ENCODE measurements around the gene P4HTM. TPM values are rescaled to one million over a fixed set of nuclear protein-coding genes. Genes with fewer than 3 reads are reported as not detected.

The P4HTM gene
- total RNA-seq, 2 donors from 2014 or later, result 32.8 to 33.9 TPM

DNA sequence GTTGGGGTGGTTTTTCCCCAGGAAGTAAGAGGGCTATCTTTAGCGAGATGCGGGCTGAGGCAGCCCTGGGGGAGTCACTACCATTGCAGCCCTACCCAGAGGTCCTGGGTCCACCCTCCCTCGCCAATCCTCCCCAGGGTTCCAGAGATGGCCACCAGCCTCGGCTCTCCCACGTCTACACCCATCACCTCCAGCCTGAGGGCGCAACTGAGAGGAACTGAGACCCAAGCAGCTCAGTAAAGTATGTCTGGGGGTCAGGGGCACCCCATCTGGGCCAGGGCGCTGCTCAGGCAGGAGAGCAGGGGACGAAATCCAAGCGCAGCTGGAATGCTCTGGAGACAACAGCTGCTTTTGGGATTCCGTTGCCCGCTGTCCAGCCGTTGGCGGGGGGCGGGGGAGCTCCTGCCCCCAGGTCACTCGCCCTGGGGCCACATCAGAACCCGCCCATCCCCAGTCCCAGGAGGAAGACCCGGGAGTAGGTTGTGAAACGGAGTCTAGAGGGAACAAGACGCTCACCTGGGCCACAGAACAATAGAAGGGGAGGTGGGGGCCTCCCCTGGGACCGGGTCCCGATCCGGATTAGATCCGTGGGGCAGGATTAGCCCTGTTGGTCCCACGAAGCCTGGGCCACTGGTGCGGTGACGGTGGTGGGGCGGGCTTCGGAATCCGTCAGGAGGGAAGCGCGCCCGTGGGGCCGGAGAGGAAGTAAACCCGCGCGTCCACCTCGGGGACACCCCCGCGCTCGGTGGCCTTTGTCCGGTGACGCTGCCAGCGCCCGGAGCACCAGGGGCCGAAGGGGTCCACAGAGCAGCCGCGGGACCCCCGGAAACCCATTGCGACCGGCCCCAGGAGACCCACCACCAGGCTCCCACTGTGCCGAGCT lies 30.5 kb downstream of the P4HTM start:
- intact Hi-C loops (cut with DNase I), result no loop called here
- DNase-seq (peak; percentile 65), ATAC-seq (peak in 1 of 2 donors; percentile 2)

GRCh38 chr3:49021213-49021812 lies 31.3 kb downstream of the P4HTM start:
- DNase-seq, result peak; percentile 100
- intact Hi-C loops (cut with DNase I), result no loop called here
- peak; percentile 89 to 91 for ATAC-seq

GRCh38 chr3:49021813-49022687 lies 32.0 kb downstream of the P4HTM start, which contains the start of gene NDUFAF3:
Gene NDUFAF3, plus strand, starts transcription at chr3:49022121. Its CDS starts 24 bp downstream, at chr3:49022145.
- intact Hi-C loops (cut with DNase I), result no loop called here
- peak; percentile 87 for ATAC-seq
- DNase-seq, result peak; percentile 93

- intact Hi-C loops (cut with DNase I), result no loop called here
- DNase-seq (no peak), ATAC-seq (no peak)
Observed at GRCh38 chr3:49022688-49023171, 32.7 kb downstream of the P4HTM start.

DNA sequence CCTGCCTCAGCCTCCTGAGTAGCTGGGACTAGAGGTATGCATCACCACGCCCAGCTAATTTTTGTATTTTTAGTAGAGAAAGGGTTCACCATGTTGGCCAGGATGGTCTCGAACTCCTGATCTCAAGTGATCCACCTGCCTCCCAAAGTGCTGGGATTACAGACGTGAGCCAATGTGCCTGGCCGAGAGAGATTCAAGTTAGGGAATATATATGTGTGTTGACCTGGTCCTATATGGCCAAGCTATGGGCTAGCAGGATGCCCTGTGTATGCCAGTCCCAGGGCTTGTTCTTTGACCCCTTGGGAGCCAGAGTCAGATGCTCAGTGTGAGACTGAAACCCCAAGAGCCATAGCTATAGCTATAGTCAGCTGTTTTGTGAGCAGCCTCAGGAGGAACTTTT lies 33.7 kb downstream of the P4HTM start:
- no peak for ATAC-seq
- no peak for DNase-seq
- intact Hi-C loops (cut with DNase I), result no loop called here

DNA sequence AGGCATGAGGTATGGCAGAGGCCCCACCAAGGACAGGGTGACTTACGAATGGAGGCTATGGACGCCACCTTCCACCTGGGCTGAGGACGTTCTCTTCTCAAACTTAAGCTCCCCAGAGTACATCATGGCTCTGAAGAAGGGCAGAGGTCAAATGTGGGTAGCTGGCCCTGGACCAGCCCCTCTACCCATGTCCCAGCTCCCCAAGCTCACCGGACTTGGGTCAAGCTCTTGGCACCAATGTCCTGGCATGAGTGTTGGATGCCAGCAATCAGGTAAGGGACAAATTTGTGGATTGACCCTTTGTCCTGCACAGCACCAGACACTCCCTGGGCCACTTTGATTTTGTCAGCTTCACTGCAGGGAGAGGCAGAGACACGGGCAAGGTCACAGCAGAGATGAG lies 34.4 kb downstream of the P4HTM start:
- no peak for DNase-seq
- ATAC-seq, result no peak
- intact Hi-C loops (cut with DNase I), result no loop called here

- no peak for DNase-seq
- intact Hi-C loops (cut with DNase I), result no loop called here
- no peak for ATAC-seq
Observed at GRCh38 chr3:49025005-49025792, 35.2 kb downstream of the P4HTM start.

DNA sequence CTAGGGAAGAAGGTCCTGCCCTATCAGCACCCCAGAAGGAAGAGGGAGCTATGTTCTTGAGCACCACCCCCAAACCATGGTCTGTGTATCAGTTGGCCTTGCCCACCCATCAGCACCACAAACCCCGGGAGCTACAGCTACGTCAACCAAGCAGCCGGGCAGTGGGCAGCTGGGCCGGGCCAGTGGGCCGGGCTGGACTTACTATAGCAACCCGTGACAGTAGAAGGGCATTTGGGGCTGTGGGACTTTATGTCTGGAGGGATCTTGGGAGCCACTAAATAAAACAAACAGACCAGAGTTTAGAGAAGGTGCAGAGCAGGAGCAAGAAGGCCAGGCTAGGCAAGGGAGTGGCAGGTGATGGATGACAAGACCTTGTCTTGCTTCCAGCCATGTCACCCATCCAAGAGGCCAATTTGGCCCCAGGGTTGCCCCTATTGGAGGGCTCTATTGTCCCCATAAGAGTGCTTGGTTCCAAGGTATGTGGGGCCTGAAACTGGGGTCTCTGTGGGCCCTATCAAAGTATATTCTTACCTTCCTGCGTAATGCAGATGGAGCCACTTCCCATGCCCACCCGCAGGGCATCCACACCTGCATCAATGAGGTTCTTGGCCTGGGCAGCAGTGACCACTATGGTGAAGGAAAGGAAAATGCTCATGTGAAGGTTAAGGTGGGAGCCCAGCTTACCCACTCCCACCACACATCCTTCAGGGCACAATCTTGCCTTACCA lies 35.9 kb downstream of the P4HTM start:
- DNase-seq, result no peak
- intact Hi-C loops (cut with DNase I), result no loop called here
- no peak for ATAC-seq

DNA sequence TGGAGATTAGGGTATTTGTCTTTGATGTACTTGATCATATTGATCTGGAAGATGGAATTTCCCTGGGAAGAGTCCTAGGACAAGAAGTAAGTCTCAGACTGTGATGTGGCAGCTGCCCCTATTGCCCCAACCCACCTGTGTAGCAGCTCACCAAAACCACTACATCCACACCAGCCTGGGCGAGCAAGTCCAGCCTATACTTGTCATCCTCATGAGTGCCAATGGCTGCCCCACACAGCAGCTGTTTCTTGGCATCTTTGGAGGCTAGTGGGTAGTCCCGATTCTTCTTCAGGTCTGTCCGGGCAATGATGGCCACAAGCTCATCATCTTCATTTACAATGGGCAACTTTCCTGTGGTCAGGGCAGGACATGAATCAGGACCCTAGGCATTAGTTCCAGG lies 36.5 kb downstream of the P4HTM start:
- ATAC-seq (no peak), DNase-seq (no peak)
- intact Hi-C loops (cut with DNase I), result no loop called here

DNA sequence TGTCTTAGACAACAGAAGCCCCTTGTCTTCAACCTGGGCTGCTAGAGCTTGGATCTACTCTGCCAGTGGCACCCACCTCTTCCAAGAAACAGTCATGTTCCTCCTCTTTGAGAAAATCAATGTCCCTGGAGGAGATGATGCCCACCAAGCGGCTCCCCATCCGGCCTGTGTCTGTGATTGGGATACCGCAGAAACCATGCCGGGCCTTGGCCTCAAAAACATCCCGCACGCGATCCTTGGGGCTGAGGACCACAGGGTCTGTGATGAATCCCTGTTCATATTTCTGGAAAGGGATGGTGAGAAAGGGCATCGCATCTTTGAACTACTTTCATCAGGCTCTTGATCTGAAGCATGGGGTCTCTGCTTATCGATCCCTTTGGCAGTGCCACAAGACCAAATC lies 37.6 kb downstream of the P4HTM start:
- DNase-seq, result no peak
- intact Hi-C loops (cut with DNase I), result no loop called here
- ATAC-seq, result no peak

- intact Hi-C loops (cut with DNase I), result no loop called here
- no peak for DNase-seq
- no peak for ATAC-seq
Observed at GRCh38 chr3:49028298-49028672, 38.2 kb downstream of the P4HTM start.

DNA sequence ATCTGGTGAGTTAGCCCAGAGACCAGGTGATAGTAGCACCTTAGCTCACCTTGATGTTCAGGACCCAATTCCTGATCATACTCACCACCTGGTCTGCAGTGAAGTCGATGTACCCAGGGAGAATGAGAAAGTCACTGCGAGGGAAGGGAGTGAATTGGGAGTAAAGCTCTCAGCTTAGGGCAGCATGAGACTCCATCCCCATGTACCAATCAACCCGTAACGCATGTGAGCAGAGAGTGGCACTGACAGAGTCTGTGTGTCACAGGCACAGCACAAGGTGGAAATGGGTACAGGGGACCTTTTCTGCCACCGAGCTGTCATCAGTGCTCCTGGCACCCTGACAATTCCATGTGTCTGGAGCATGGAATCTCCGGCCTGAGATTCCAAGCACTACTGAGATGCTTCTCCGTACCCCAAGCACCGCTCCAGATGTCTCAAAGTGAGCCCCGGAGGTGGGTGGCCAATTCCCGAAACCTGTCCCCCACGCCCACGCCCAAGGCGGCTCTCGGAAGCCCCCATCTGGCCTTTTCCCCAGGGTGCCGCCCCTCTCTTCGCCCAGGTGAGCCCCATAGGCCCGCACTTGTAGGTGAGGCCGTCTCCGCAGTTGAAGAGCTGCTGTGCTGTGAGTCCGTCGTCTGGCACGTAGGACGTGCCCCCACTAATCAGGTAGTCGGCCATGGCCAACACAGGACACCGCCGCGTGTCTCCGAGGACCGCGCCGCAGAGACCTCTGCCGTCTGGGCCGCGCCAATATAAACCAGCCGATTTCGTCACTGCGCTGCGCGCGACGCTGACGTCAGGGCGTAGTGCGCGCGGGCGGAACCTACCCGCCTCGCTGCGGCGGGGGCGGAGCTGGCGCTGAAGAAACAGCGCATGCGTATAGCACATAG lies 38.9 kb downstream of the P4HTM start, which contains the start of gene IMPDH2:
TSS of gene IMPDH2 (minus strand) at position 726 of the 890 bp plus-strand sequence. CDS start at position 678, 48 bp downstream.
- DNase-seq (peak; percentile 95), ATAC-seq (peak; percentile 92 to 97)
- intact Hi-C loops (cut with DNase I), result no loop called here

DNA sequence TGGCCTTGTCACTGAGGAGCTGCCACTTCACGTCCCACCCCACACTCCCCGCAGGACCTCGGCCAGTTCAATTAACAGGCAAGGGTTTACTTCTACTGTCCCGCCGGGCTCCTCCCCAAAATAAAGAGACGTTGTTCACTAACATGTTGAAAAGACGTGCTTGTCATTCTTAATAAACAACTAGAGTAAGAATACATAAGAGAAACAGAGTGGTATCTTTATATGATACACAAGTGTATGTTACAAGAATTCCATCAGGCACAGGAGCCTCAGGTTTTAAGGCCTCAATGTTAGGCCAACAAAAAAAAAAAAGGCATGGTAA lies 39.5 kb downstream of the P4HTM start:
- DNase-seq (no peak), ATAC-seq (no peak)
- intact Hi-C loops (cut with DNase I), result no loop called here

DNA sequence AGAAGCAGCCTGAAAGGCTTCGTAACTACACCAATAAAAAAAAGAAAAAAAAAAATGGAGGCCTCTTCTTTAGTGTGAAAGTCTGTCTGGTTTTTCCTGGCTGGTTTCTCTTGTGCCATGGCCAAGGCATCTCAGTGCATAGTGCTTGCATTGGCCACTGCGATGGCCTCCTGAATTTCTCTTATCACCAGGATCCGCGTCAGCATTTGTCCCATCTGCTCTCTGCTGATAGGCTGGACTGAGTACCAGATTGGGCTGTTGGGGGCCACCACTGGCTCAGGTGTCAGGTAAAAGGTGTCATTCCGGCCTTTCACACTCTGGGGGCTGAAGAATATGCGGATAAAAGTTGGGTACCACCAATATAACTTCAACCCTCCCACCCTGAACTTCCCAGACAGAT lies 40.3 kb downstream of the P4HTM start:
- no peak for ATAC-seq
- intact Hi-C loops (cut with DNase I), result no loop called here
- no peak for DNase-seq

DNA sequence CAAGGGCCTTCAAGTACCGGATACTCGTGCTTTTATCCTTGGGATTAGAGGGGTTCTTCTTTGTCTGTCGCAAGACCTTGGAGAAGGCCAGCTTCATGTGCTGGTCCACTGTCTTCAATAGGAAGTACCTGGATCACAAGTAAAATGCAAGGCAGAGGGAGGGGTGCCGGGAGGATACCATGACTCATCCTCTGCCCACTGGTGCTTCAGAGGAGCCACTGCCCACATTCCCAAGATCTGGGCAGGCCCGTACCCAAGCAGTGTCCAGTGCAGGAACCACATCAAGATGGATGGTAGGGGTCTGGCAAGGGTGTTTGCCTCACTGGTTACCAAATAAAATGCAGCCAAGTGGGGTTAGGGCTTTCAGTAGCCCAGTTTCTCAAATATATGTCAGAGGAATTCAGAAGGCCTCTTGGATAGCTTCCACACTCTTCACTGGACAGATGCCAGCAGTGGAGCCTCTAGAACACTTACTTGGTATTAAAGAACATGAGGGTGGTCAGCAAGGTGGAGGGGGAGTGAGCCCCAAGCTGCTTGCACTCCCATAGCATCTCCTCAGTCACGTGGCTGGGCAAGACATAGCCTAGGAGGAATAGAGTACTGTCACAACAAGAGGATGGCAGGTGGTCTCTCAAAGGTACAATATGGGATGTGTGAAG lies 42.7 kb downstream of the P4HTM start:
- intact Hi-C loops (cut with DNase I), result no loop called here
- ATAC-seq (peak in 1 of 2 donors; percentile 5), DNase-seq (no peak)

DNA sequence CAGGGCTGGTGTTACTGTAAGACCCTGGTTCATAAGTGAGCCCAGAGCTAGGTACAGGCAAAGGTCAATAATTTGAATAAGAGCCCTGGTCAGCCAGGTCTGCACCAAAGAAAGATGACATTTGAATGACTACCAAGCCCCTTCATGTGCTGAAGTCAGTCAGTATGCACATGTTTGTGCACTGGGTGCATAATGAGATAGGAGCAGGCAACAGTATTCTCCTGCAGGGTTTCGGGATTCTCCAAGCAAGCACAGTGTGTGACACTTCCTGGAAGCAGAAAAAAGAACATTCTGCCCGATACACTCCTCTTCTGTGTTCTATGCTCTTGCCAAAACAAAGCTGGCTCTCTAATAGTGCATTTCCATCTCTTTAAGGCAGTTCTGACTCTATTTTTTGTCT lies 44.6 kb downstream of the P4HTM start:
- ATAC-seq, result no peak
- intact Hi-C loops (cut with DNase I), result no loop called here
- no peak for DNase-seq

DNA sequence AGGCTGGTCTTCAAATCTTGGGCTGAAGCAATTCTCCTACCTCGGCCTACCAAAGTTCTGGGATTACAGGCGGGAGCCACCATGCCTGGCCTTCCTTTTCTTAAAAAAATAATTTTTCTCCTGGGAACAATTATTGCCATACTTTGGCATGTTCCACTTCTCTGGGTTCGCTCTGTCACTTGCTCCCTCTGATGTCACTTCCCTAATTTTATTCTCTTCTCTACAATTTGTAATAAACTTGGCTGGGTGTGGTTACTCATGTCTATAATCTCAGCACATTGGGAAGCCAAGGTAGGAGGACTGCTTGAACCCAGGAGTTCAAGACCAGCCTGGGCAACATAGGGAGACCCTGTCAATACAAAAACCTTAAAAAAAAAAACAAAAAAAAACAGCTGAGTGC lies 45.2 kb downstream of the P4HTM start:
- intact Hi-C loops (cut with DNase I), result no loop called here
- no peak for DNase-seq

More for the DNA sequence above, 45.2 kb downstream of the P4HTM start:
- ATAC-seq, result no peak

All from left cardiac atrium (tissue), 4 donors.